ENCODE results near the gene CHST8.

The CHST8 gene

DNA sequence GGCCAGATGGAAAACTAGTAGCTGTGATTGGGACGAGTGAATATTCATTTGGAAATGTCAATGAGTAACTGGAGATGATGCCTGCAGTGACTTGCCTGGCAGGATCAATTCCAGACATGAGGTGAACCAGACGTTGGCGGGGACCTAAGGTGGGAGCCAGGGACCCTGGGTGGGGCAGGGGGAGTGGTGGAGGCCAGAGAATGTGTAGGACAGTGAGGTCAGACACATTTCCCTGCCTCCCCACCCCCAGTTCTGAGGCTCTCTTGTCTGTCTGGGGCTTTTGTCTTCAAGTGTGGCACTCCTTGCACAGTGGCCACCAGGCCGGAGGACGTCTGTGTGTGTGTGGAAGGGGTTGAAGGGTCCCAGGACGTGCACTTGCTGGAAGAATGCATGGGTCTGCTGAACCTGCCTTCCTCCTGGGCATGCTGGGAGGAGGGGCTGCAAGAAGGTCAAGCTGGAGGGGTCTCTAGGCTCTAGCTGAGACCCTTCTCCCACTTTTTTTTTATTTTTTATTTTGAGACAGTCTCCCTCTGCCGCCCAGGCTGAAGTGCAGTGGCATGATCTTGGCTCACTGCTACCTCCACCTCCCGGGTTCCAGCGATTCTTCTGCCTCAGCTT is 51.6 kb downstream of the CHST8 start:
- no peak for DNase-seq (ENCODE audit: low read depth)

GRCh38 chr19:33673996-33674625 is 52.4 kb downstream of the CHST8 start:
- no peak for DNase-seq (ENCODE audit: low read depth)

GRCh38 chr19:33674626-33675367 is 53.0 kb downstream of the CHST8 start:
- DNase-seq (ENCODE audit: low read depth), result no peak

GRCh38 chr19:33675501-33676124 is 53.9 kb downstream of the CHST8 start:
- no peak for DNase-seq (ENCODE audit: low read depth)

- no peak for DNase-seq (ENCODE audit: low read depth)
Observed at GRCh38 chr19:33676999-33677665, 55.4 kb downstream of the CHST8 start.

- DNase-seq (ENCODE audit: low read depth), result no peak
Observed at GRCh38 chr19:33677745-33678426, 56.1 kb downstream of the CHST8 start.

DNA sequence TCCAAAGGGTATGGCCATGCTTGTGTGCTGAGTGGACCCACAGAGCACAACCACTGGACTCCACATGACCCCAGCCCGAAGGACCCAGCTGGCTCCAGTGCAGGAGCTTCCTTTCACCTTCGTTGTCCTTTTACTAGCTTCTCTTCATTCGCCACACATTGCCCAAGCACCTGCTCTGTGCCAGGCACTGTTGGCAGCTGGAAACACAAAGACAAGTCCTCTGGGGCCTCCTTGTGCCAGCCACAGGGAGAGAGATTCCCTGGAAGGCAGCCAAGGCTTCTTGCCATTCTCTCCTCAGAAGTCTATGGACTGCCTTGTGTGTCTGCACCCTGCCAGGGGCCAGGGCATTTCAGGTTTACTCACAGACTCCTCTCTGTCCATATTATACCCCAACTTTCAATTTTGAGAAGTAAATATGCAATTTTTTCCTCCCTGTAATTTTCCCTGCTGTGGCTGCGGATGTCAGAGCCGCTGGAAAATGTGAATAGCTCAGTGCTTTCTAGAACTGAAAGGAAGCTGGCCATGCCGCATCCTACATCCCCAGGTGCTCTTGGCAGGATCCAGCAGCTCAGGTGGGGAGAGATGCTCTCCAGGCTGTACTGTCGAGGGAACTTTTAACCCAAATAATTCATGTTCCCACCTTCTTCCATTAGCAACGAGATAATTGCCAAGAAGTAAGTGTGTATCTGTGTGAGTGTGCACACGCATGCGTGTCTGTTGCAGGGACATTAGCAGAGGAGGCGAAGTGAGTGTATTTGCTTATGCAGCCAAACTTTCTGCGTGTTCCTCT is 57.2 kb downstream of the CHST8 start:
- no peak for DNase-seq (ENCODE audit: low read depth)

GRCh38 chr19:33679696-33680095 is 57.9 kb downstream of the CHST8 start:
- no peak for DNase-seq (ENCODE audit: low read depth)

DNA sequence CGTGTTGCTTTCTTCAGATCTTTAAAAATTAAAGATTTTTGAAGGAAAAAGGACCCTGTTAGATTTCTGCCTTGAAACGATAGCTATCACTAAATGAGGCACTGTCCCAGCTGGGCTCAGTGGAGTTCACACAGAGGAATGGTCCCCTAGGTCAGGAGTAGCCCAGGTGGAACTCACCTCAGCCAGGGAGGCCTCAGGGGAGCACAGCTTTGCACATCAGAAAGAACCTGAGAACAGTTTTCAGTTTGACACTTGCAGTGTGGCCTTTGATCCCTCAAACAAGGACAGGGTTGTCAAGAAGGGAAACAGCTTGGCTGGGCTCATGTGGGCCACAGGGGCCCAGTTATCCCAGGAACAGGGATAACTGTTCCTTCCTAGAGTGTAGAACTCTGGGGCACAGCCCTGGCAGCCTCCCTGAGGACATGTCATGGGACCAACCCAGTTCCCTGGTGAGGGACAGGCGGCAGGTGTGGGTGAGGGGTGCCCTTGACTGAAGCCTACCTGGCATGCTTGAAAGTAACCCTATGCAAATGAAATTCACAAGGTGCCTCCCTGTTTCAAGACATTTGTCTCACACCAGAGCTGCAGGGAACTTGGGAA is 59.4 kb downstream of the CHST8 start:
- no peak for DNase-seq (ENCODE audit: low read depth)

- peak; percentile 55 for DNase-seq (ENCODE audit: low read depth)
Observed at GRCh38 chr19:33683881-33684537, 62.3 kb downstream of the CHST8 start.

DNA sequence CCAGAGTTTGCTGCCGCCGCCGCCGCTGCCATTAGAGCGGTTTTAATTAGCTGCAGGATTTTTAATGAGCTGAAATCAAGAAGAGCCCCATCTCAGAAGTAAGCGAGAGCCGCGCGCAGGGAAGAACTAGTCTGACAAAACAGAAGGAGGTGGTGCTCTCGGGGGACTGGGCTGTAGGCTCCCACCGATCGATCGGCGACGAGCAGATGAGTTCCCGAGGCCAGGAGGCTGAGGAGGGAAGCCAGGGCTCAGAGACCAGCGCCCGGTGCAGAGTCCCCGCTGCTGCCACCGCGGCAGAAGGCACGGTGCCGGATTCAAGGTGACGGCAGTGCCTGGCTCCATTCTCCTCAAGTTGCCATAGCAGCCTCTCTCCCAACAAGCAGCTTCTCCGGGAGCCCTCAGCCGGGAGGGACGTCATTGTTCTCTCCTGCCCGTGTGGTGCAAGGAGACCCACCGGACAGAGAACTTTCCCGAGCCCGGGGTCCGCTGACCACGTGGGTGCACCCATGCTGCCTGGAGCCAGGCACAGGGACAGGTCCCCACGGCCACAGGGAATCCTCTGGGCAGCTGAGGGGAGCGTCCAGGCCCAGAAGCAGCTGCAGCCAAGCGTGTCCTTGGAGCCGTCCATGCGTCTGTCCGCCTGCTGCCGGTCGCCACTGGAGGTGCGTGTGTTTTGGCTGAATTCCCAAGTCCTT is 62.9 kb downstream of the CHST8 start:
- no peak for DNase-seq (ENCODE audit: low read depth)

DNA sequence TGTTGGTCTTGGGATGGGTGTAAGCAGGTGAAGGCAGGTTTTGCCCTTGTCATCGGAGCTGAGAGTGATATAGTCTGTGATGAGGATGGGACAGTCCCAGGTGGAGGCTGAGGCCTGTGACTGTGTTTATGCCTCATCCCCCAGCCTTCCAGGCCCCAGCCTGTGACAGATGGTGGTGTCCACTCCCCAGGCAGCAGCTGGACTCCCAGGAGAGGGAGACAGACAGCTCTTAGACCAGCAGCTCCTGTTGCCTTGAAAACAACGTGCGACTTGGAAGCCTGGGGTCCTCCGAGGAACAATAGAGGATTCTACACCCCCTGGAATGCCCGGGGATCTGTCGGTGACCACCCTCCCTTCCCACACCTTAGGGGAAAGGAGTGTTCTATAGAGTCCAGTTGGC is 63.8 kb downstream of the CHST8 start:
- no peak for DNase-seq (ENCODE audit: low read depth)

DNA sequence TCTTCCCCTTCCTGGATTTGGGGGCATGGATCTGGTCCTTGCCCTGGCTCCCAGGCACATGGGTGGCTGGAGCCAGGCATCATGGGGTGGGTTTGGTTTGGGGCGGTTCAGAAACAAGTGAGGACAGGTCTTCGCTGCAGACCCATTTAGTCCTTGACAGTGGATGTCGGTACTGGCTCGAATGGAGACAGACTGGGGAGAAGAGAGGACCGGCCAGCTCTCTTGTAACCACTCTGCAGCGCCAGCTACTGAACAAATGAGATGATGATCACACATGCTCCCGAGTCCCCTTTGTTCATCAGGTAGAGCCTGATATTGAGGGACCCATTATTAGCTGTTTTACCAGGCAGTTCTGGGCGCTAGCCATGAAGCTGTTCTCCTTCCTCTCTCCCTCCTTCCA is 64.5 kb downstream of the CHST8 start:
- no peak for DNase-seq (ENCODE audit: low read depth)

DNA sequence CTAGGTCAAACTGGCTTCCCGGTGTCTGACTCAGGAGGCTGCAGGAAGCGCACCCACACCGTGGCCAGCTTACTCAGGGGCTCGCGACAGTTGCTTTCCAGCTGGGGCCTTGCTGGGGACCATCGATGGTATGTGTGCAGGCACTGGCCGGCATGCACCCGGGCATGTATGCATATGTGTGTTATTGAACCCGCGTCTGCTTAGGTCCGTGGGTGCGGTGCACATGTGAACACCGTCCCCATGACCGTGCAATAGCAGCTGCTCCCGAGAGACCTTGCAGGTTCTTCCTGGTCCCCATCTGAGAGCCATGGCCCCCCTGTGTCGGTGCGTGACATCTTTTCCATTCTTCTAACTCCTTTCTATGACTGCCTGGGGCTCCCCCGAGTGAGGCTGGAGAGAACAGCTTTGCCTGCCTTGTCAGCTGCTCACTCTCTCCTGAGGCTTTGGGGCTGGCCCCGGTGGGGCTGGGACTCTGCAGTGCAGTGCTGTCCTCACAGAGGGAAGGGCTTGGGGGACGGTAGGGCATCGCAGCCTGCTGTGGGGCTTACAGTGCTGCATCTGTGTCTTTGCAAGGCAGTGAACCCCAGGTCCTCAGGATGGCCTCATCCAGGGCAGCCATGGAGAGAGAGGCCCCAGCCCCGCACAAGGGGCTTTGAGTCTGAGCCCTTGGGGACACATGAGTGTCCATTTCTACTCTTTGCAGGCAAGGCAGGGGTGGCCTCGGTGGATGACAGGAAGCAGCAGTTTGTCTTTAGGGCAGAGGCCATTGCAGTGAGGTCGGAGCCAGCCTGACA is 65.1 kb downstream of the CHST8 start:
- DNase-seq (ENCODE audit: low read depth), result no peak

- DNase-seq (ENCODE audit: low read depth), result no peak
Observed at GRCh38 chr19:33687481-33688170, 65.9 kb downstream of the CHST8 start.

DNA sequence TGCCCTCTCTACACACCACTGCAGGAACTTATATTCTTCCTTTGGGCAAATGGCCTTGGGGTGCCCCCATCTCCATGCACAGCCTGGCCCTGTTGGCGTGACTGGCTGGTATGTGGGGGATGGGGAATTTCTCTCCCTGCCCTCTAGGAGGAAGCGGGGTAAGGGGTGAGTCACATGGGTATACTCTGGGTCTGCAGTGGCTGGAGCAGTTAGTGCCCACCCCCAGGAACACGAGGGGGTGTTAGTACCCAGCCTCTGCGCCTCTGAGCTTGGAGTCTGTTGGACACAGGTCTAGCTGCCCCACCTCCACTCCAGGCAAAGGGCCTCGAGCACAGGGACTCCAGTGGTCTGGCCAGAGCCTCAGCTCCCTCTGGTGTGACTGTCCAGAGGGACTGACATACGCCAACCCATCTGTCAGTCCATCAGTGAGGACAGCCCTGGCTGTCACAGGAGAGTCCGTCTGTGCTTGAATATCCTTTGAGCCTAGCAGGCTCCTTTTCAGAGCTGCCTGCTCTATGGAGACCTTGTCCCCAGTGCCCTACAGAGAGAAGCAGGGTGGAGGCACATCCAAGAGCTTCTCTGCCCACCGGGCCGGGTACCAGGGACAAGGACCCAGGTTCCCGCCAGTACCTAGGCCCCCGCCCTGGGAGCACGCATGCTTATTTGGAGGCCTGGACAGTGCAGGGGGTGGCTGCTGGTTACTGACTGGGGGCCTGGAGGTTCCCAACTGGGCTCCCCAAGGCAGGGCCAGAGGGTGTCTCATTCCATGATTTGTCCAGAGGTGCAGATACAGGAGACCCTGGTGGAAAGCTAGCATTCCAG is 66.6 kb downstream of the CHST8 start:
- no peak for DNase-seq (ENCODE audit: low read depth)

DNA sequence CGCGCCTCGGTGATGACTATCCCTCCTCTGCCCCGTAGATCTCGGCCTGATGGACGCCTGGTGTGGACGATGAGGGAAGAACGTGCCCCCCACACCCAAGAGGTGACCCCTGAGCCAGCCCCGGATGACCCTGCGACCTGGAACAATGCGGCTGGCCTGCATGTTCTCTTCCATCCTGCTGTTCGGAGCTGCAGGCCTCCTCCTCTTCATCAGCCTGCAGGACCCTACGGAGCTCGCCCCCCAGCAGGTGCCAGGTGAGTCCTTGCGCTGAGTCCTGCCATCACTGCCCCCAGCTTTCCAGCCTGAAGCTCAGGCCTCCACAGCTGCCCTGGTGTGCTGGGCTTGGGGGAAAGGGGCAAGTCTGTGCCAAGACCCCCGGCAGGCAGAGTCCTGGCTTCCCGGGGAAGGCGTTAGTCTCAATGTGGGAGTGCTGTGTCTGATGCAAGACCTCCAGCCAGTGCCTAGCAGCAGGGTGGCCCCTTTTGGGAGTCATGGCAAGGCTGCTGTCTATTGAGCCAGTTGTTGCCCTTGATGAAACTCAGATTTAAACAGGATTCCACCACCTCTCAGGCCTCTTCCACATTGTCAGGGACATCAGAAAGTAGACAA is 67.5 kb downstream of the CHST8 start:
- DNase-seq (ENCODE audit: low read depth), result no peak
